ENCODE results near the gene LGI1.

LGI1 gene

DNA sequence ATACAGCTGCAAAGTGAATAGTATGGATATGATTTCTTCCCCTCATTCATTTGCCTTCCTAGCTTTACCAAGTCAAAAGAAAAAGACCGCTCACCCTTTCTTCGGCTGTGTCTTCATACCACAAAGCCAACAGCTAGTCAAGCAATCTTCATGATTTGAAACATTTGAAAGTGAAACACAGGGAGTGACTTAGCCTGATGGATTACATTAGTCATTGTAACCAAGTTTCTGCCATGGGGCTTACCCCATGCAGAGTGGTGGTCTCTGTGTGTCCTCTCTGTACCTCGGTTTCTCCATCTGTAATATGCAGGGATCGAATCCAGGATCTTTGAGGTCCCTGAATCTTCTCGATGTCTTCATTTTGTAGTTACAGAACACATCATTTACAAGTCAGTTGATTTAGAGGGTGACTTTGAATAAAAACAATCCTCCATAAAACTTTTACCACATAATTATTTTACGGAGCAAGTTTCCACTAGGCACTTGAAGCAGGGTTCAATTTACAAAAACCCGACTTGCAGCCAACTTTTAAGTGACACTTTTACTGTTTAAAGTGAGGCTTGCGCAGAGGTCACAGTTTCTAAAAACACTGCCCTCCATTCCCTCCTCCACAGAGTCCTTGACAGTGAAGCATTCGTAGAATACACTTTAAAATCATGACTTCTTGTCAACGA lies 2.2 kb upstream of the LGI1 start:
- DNase-seq: no peak

DNA sequence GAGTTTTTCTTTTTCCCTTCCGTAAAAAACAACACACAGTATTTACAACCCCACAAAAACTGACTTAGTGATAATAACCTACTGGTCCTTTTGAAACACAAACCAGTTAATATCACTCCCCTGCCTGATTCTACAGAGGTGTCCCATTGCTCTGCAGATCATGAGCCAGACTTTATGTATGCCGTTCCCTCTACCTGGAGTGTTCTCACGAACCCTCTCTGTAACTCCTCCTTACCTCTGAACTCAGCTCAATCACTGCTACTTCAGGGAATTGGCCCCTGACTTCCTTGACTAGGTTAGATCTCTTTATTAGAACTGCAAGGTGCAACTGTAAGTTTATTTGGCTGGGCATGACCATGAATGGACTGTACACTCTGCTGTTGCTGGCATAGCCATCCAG lies 1.6 kb upstream of the LGI1 start:
- no peak for DNase-seq

DNA sequence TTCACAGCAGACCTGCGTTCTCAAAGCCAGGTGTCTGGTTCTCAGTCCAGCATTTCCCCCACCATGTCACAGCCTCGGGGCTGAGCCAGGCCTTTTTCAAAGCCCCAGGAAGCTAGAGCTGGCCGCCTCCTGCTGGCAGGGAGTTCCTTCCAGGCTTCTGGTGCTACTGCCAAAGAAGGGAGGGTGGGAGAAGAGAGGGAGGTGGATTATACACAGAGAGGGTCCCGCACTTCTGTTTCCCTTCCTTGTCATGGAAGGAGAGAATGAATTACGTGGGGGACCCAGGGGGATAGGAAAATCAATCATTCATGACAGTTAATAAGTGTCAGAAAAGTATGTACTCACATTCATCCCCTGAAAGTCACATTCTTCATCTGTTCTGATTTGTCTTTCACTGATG lies 600 bp upstream of the LGI1 start:
- no peak for DNase-seq

DNA sequence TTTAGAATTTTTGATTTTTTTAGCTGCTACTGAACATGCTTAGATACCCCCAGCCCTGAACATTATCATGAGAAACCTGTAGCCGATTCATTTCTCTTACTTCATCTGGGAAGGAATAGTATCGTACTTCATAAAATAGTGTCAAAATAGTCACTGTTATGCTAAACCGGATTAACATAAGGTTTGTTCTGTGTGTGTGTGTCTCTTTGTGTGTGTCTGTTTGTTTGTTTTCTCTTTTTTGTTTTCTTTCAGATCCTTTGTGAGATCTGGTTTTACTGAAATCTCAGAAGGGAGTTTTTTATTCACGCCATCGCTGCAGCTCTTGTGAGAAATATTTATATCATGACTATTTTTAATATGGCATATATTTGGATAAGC lies 761 bp downstream of the LGI1 start:
- DNase-seq: no peak

DNA sequence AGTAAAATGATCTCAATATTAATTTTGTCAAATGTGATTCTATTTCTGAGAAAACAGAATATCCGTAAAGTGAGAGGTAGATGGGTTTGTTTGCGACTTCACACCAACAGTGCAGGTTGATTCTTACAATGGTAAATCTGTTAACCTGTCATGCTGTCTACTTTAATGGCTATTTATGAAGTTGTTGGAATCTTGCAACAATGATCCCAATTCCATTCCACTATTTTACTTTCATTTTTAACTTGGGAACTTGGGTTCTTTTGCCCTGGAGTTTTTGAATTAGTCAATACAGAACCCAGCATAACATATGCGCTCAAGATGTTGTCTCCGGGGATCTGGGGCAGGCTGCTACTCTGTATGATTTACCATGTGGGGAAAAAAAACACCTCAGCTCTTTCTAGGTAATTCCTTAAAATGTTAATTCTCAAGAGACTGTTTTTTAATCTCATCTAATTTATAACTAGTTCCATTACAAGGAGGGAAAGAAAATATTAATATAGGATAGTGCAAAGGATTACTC lies 1.2 kb downstream of the LGI1 start:
- no peak for DNase-seq

DNA sequence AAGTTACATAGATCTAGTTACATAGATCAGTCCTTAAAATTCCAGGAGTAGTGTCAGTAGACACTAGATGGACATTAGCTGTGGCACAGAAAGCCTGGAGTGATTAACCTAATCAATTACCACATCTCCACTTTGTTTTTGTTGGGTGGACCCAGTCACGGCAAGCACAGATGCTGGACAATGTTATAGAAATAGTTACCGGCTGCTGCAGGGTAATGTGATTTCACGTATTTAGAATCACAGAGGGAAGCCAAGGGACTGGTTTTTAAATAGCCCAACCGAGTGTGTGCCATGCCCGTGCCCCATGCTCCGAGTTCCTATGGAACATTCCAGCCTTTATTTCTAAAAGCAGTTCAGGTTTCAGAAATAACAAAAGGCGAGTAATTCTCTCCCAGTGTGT lies 2.8 kb downstream of the LGI1 start:
- no peak for DNase-seq

DNA sequence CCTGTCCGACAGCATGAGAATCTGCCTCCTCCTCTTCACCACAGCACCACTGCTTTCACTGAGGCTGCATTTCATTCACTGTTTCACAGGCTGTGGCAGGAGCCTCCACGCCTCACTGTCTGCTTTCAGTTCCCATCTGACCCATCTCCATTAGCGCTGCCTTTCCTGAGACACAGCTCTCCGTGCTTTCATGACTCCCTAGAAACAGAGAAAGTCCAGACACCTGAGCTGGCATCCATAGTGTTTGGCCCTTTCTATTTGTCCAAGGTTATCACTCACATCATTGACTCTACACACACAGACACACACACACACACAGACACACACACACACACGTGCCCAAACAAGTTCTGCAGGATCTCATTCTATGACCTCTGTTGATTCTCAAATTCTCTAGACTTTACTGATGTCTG lies 5.2 kb downstream of the LGI1 start:
- DNase-seq: no peak

DNA sequence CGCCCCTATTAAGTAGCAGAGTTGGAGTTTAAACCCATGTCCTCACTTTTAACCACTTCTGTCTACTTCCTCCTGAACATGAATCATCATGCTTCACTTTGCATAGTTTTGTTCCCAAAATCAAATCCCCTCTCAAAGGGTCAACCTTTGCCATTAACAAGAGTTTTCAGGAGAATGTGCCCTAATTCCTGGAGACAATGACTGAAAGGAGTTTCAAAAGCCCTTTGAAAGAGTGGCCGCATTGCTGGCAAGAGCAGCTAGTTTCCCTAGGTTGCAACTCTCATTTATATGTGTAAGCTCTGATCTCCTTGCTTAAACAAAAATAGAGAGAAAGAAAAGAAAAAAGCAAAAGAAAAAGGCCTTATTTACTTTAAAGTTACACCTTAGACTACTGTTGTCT lies 9.2 kb downstream of the LGI1 start:
- no peak for DNase-seq

DNA sequence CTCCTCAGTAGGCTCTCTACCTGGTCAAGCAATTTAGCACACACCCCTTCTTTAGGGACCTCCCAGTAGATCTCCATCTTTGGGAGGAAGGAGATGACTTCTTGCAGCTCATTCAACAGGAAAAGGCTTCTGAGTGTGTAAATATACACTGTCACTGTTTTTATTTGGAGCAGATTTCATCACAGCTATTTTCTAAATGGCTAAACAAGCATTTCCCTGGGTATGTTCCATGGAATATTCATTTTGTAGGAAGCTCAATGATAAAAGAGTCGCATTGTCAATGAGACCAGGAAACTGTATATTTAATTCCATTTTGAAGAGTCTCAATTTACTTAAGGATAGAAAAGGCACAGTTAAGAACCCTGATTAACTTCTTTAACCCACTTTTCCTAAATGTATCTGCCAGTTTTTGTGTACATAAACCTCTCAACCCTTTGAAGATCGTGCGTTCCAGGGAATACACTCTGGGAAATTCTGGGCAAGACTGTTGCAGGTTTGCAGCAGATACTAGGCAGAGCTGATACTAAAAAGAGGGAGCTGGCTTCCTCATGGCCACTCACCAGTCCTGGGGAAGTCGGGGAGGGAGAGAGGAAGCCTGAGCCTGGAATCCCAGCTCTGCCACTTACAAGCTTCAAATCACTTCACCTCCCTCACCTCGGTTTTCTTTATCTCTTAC lies 10.1 kb downstream of the LGI1 start:
- no peak for DNase-seq

DNA sequence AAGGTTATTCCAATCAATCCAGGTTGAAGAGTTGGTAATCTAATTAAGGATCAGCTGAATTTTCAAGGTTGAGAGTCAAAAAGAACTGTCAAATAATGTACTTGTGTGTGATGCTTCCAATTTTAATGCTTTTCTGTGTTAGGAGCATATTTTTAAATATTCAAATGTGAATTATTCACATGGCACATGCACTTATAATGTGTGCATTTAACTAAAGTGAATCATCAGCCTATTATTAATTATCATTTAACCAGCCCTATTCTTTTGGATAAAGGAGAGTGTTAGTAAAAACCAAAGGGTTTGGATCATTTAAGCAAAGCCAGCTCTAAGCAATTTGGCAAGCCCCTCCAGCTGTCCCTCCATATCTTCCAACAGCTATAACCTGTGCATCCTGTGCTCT lies 11.2 kb downstream of the LGI1 start:
- no peak for DNase-seq

DNA sequence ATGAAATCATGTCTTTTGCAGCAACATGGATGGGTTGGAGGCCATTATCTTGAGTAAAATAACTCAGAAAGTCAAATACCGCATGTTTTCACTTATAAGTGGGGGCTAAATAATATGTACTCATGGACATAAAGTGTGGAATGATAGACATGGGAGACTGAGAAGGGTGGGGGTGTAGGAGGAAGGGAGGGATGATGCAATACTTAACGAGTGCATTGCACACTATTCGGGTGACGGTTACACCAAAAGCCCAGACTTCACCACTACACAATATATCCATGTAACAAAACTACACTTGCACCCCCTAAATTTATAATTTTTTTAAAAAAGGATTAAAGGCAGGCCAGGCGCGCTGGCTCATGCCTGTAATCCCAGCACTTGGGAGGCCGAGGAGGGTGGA lies 13.6 kb downstream of the LGI1 start:
- no peak for DNase-seq

DNA sequence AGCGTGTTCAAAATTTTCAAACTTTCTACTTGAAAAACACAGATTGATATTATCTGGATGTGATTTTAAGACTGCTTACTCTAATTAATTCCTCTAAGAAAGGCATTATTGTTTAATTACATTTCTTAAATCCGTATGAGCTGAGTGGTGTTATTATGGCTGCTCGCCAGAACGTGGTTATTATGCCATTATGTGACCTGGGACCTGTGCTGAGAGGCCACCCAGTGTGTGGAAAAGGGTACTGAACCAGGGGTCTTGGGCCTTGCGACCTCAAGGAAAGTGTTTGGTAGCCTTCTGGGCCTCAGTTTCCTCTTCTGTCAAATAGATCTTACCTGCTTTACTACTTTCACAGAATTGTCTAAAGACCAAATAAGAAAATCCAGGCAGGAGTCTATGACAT lies 15.4 kb downstream of the LGI1 start:
- DNase-seq: no peak

DNA sequence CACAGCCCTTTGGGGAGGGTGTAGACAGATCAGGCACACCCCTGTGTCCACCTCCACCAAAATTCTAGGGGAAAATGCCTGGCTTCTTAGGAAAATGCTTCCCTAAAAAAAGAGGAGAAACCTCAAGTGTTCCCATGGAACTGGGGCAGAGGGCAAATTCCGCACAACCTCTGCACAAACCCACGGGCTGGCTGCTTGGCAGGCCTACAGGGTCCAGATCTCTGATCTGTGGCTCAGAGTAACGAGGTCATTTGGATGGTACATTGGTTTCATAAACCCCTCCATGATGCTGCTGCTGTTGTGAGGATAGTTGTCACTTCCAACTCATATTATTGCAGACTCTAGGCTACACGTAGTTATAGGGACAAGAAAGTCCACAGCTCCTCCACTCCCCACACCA lies 16.0 kb downstream of the LGI1 start:
- no peak for DNase-seq

DNA sequence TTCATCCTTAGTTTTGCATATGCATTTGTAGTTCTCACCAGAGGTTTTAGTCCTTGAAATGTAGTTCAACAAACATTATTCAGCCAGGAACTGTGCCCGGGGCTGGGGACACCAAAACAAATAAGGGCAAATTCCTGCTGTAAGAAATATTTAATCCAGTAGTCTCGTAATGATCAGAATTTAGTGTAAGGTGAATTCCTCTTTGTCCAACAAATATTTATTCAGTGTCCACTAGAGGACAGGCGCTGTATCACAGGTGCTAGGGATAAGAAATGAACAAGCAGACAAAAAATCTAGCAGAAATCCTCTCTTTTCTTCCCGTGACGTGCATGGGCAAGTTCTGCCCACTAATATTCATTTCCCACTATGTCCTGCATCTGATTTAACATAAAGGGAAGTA lies 17.6 kb downstream of the LGI1 start:
- no peak for DNase-seq

DNA sequence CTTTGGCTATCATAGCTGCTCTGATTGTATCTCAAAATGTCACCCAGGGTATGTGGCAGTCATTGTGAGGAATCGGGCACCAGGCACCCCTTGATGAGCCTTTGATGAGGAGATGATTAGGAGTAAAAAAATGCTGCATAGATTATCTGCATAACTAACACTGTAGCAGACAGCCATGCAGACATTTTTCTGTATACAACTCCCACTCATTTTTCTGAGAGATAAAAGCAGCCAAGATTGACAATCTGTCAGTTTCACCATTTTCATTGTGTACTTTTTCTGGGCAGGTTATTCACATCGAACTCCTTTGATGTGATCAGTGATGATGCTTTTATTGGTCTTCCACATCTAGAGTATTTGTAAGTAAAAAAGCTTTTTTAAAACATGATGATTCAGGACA lies 19.4 kb downstream of the LGI1 start:
- no peak for DNase-seq

DNA sequence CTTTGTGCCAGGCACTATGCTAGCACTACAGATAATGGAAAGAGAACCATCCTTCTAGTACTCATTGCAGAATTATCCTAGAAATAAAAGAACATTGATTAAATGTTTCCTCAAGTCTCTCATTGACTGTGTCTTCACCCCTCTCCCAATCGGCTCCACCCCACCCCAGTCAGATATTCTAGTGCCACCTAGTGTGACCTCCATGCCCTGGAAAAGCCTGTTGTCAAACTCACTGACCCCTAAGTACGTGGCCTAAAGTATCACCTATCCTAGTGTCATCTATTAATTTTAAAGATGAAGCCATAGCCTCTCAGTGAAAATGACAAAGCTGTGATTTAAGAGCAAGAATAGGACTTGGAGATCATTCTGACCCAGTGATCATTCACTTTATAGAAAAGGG lies 26.3 kb downstream of the LGI1 start:
- no peak for DNase-seq

DNA sequence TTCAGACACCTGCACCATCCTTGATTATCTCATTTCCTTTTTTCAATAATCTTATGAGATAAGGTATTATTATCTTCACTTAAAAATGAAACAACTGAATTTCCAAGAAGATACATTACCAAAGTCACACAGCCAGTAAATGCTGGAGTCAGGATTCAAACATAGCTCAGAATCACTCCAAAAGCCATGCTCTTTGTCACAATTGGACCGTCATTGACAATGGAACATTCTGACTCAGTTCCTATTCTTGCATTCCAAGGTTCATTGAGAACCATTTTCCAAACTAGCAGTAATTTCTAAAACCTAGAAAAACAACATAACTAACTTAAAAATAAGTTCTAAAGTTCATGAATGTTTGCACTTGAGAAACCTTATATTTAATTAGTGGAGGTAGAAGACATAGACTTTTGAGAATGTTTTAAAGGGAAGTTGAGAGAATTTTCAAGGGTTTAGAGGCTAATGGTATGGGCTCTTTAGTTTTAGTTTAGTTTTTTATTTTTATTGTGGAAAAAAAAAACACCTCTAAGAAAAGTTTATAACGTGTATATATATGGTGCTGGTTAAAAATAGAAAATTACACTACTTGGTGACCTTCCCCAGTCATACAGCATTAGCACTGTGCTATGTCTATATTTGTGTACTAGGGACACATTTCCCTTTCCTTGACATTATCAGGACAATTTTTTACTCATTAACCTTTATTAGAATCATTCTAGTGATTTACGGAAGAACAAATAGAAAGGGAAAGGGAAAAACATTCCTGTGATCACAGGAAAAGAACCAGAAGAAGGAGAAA lies 30.9 kb downstream of the LGI1 start:
- DNase-seq: no peak

DNA sequence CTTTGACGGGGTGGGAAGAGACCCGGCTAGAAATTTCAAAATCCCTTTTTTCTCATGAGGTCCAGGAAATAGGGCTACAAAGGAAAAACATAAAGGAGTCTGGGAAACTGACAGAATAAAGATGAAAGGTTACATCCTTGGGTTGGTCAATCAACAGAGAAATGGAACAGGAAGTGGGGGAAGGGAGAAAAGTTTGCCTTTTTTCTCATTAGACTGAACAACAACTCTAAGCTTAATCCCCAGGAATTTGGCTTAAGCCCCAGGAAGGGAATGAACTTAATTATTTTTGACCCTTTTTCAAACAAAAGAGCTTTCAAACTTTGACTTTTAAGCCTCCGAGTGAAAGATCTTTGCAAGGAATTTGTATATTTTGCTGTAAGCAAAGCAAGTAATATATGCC lies 32.7 kb downstream of the LGI1 start:
- no peak for DNase-seq

DNA sequence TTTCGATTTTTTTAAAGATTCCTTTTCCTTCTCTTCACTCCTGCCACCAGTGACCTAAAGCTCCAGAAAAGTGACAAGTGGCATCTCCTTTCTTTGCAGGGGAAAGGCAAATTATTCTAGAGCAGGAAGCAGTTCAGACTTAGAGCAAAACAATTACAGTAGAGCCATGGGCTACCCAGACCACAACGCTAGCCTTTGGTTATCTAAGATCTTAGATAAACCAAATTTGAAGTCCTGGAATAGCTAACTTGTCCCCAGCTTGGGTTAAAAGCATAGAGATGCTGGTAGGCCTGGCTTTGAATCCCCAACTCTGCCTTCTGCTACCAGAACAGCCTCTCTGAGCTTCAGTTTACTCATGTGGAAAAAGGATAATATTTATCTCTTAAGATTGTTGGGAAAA lies 38.4 kb downstream of the LGI1 start:
- DNase-seq: no peak

DNA sequence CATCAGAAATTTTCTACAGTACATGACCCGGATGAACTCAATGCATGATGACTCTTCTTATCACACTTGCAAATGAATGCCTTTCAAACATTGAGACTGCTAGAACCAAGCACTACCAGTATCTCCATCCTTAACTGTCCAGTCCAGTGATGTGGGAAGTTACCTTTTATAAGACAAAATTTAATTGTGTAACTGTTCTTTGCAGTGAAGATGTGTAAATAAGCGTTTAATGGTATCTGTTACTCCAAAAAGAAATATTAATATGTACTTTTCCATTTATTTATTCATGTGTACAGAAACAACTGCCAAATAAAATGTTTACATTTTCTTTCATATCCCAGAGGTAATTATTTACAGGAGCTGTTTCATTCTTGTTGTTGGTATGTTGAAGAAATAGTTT lies 40.1 kb downstream of the LGI1 start:
- no peak for DNase-seq

DNA sequence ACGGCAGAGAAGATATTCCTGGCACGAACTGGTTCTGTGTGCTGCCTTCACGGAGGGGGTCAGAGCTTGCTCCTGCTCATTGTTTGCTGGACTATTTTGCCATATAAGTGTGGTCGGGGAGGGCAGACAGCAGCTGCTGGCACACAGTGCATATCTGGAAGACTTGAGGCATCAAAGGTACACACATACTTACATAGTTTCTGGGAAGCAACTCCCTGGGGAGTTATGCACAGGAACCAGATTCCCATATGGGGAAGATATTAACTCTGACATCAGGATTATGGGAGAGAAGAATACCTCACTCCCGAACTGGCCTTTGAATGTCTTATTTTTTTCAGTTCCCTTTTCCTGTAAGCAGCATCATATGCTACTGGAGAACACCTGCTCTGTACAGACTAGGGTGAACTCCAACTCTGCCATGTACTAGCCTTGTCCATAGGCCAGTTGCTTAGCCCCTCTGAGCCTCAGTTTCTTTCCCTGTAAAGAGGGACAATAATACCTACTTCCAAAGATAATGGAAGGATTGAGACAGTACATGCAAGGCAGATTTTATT lies 41.5 kb downstream of the LGI1 start:
- DNase-seq: no peak

DNA sequence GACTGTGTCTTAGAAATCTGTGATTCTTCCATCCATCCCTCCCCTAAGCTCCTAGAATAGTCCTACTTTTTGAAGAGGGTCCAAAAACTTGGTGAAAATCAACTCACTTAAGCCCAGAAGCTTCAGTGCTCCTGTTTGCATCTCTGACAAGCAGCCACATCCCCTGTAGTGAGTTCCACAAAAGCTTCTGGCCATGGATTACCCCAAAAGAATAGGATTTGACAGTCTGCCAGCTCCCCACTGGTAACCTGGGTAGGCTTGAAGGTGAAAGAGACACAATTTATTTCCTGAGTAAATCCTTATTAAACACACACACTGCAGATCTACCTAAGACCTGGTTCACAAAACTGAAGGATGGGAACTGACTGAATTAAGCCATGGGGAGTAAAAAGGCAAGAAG lies 46.5 kb downstream of the LGI1 start:
- no peak for DNase-seq

DNA sequence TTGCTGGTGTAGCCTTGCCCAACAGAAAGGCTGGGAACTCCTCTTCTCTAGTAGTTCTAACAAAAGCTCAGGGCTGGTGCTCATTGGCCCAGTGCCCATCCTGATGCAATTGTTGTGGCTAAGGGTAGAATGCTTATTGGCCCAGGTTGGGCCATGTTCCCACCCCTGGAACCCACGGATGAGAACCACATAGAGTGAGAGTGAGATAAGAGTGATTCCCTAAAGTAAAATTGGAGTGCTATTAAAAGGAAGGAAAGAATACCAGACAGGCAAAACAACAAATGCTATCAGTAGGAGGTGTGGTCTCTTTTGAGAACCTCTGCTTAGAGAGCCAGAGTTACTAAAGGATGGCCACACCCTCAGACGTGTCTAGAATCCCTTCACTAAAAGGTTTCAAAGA lies 49.2 kb downstream of the LGI1 start:
- DNase-seq: no peak

DNA sequence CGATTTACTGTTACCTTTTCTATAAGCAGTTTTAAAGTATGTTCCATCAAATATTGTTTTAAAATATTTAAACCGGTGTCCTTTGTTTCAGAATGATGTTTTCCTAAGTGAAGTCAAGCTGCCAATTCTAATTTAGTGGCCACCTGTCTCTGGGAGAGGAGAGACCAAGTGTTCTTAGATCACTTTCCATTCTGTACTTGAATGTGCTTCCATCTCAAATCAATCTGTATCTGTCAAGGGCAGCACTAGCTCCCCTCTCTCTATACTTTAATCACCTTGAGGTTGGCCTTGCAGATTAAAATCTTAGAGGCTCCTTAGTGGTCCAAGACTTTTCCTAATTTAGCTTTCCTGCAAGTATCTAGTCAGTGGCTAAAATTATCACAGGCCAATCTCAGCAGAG lies 49.6 kb downstream of the LGI1 start:
- DNase-seq: no peak

All from CD4-positive, alpha-beta T cell treated with Interleukin-17A for 1 hour (primary cell).